COLO668 (cell line): ENCODE data around the gene LIPM.

Experiments used
- DNase-seq: peaks from one replicate; lab custom pipeline; 2025; ENCODE audit not compliant: unreplicated experiment; lab: John Stamatoyannopoulos, UW

Gene LIPM

DNA sequence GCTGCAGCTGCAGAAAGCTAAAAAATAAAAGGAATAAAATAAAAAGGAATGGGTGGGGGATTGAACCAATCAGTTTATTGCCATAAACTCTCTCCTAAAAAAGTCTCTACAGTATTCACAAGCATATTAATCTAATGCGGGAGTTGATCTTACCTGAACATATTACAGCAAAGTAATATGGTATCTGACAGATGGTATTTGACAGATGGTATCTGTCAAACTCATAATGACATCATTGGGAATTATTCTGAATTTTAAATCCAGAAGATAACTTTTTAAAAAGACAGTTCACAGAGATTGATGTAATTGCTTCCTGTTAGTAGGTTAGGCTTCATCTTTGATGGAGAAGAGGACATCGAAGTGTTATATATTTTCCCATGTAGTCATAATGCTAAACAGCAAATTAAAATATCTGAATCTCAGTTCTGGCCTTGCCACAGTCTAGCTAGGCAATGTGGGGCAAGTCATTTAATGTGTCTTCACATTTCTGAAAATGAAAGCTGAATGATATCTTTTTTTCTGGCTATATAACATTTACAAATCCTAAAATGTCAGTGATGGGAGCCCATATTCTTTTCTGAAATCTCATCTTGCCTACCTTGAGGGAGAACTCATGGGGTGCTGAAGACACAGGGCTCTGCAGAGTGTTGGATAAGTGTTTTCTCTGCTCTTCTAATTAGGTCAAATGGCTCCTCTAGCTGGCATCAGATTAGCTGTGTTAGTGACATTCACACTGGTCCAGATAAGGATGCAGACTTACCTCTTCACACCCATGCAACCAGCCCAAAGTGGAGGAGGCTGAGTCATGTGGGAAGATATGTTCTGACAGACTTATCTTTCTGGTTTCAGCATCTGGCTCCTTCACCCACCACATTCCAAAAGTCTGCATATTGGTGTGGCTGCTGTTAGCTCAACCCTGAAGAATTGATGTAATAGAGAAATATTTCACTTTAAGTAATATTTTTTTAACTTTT is 2.1 kb upstream of the LIPM start:
- no peak for DNase-seq

DNA sequence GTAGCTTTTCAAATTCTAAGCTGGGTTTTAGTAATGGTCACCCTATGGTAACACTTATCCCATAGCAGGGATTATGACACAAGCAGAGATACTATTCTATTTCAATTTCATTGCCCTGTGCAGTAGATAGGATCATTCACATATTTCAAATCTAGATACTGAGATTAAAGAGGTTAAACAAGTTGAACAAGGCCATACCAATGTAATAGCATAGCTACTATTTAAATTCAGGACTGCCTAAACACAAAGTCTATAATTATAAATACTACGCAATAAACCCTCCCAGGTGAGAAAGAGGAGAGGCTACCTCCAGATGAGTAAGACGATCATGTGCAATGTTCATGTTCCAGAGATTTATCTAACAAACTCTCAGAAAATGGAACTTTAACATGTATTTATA is 1.1 kb downstream of the LIPM start:
- no peak for DNase-seq

DNA sequence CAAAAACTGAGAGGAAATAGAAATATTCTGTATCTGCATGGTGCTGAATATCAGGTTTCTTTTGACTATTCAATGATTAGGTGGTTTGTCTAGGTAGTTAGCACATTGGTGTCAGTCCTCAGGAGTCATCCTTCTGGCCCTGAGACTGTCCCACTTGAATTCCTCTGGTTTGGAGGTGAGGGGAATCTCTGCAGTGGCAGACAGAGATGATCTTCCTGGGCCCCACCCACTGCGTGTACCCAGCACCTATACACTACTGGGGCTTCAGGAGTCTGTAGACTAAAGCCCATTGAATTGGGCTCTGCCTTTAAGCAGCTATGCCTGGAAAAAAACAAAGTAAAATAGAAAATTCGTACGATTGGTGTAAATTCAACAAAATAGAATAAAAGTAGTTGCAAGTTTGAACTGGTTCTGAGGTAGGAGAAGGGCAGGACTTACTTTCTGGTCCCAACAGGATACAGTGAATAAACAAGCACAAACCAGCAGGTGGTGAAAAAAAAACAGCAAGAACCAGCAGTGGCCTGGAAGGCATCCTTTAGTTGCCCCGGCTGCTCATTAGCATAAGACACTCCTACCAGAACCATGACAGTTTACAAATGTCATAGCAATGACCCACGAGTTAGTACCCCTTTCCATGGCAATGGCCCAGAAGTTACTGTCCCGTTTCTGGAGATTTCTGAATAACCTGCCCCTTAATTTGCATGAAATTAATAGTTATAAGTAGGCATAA is 1.7 kb downstream of the LIPM start:
- DNase-seq: no peak

DNA sequence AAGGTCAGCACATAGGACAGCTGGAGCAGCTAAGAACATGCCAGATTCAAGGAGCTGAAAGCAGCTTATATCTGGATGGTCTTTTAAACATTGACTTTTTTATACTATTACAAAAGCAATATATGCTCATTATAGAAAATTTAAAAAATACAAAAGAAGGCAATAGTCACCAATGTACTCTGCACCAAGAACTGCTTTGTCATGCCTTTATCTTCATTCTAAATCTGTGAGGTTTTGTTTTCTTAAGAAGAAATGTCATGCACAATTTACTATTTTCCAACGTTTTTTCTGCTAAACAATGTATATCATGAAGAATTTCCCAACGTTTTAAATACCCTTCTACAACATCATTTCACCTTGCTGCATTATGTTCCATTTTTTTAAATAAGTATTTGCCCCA is 2.8 kb downstream of the LIPM start:
- DNase-seq: no peak

DNA sequence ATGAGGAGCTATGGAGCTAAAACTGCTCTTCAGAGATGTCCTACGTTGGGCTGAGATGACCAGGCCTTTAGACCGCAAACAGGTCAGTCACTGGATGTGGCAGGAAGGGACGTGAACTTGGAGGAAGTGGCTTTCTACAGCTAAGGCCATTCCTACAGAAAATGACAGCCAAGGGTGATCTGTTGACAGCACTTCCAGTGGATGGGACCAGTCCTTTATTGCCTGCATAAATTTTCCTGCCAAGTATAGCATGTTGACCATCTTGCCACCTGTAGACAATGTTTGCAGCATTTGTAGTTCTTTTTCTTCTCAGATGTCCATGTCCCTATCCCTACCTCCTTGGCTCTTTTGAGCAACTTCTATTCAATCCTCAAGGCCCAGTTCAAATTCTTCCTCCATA is 3.4 kb downstream of the LIPM start:
- no peak for DNase-seq

DNA sequence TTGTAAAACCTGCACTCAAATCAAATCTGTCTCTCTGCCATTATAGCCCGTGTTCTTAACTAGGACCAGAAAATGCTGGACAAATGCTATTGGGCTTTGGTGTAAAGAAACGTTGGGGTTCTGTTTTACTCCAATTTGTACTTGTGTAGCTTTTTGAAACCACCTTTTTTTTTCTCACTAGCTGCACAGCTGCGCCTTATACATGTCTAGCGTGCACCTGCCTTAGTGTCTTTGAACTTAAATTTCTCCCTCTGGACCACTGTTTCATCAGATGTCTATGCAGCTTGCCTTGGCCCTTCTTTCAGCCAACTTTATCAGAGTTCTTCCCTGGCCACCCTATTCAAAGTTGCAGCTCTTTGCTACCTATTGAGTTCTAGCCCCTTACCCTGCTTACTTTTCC is 7.1 kb downstream of the LIPM start:
- no peak for DNase-seq

DNA sequence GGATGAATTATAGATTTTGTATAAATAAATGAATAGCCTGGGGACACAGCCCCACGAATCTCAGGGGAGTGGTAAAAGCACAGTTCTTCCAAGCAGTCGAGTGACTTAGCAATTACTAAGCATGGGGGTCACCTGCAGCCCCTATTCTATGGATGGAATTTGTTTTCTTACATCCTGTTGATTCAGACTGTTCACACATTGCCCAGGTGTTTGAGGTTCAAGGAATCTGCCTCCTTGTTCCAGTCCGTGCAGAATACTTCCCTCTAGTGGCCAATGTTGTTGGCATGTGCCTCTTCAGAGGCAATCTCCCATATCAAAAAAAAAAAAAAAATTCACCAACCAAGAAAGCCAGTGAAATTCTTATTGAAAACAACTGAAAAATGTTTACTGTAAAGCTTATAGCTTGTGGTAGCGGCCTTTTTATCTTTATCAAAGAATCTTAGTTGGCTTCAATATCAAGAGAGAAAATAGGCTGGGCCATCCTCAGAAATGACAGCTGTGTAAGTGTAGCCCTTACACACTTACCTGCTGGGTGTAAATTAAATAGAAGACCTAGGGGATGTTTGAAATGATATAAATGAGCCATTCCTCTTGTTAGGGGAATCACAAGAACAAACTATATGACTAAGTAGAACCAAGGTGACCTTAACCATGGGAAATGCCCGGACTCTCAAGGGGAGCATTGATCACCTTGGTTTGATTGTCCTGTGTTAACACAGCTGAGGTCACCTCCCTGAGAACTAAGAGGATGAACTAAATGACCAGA is 7.8 kb downstream of the LIPM start:
- DNase-seq: peak; percentile 13

DNA sequence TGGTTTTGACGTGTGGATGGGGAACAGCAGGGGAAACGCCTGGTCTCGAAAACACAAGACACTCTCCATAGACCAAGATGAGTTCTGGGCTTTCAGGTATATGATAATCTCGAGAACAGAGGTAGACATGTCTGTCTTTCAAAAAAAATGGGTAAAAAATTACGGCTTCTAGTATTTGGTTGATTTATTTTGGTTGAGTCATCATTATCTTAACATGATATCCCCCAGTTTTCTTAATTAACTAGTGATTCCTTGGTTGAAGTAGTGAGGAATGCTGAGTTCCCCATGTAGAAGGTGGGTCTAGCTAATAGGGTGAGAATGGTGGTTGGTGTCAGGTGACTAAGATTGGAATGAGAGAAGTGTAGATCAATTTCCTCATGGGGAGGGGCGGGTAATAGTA is 10.7 kb downstream of the LIPM start:
- DNase-seq: no peak

DNA sequence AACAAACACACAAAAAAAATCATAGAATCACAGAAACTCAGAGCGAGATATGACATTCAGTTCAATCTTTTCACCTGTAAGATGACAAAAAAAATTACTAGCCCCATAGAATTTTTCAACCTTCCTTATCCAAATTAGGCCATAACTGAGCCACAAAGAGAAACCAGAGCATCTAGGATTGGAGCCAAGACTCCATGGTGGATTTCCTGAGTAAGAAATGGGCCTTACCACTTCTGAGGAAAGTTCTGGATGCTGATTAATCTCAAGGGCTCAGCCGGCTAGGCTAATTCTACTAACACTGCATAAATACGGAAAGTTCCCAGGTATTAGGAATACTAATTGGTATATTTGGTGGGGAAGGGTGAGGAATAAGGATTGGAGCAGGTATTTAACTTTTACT is 16.8 kb downstream of the LIPM start:
- DNase-seq: no peak

DNA sequence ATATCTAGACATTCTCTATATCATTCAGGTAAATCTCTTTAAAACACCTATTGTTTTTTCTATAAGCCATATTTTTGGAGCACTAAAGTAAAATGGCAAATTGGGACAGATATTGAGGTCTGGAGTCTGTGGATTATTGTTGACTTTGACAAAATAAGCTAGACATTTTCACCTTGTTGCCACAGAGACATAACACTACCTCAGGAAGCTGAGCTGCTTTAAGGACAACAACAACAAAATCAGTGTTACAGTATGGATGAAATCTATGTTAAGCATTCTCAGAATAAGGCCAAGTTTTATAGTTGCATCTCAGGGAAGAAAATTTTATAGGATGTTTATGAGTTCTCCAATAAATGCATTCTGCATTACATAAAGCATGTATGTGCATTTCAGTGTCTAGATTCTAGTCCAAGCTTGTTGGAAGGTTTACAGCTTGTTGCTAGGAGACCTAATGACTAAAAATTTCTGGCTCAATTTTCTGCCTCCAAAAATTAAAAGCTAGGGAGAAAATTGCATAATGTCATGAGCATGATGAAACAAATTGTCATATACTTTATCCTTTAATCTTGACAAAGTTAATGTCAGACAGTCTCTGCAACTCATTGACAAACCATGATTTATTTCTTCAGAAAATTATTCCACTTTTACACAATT is 18.3 kb downstream of the LIPM start:
- no peak for DNase-seq

DNA sequence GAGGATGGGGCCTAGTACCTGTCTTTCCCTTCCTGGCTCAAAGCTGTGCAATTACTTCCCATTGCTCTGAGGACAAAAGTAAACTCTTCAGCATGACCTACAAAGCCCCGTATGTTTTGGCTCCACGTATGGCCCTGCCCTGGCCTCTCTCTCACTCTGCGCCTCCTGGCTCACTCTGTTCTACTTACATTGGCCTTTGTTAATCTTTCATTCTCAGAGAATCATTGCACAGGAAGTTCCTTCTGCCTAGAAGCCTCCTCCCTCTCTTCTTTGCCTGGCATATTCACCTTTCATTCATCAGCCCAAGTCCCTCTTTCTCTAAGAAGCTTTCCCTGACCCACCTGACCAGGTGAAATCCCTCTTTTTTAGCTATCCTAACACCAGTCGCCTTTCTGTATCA is 23.9 kb downstream of the LIPM start:
- no peak for DNase-seq

DNA sequence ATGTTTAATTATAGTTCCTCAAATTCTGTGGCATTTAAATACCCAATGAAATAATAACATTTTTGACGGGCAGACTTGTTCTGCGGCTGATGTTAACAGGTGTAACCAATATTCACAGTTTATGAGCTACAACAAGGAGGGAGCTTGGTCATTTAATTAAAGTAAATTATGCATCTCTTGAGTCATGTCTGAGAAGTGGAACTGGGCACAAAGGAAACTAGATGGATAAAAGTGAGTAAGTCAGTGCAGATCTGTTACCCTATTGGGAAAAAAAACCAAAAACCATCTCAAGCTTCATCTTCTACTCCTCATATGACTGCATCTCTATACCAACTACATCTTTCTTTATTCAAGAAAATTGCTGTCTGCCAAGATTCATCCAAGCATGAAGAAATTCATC is 25.1 kb downstream of the LIPM start:
- DNase-seq: no peak

DNA sequence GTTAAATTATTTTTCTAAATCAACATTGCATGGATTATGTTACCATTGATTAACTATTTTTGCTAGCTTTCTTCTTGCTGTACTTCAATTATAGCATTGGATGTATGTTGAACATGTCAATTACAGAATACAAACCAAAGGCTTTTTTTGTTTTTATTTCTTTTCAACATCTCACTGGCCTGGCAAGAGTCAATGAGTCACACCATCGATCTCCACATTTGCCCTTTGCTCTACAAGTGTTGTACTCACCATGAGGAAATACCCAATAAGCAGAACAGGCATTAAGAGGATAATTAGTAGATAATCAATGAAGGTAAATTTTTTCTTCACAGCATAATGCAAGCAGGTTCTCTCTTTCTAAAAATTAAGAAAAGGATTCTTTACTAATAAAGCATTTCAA is 25.8 kb downstream of the LIPM start:
- DNase-seq: no peak

DNA sequence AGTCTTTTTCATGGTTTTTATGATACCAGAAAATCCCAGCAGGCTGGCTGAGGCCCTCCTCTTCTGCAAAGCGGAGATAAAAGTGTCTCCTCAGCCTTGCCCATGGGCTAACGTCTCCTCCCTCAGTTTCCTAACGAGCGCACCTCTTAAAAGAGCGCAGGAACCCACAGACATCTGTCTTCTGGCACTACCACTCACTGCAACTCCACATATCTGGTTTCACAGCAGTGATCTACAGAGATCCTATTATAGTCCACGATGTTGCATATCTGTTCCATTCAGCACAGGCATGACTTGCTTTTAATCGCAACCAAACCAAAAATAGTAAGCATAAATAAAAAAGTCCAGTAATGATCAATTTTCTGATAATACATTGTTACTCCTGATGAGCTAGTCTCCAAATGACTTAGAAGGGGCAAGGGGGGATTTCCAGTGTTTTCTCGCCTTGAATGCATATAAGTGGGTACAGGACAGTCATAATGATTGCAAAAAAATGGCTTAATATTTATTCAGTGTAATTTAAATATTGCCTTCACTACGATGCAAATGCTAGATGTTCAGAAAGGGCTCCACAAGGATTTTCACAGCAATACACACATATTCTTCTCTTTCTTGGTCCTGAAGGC is 28.2 kb downstream of the LIPM start:
- no peak for DNase-seq

DNA sequence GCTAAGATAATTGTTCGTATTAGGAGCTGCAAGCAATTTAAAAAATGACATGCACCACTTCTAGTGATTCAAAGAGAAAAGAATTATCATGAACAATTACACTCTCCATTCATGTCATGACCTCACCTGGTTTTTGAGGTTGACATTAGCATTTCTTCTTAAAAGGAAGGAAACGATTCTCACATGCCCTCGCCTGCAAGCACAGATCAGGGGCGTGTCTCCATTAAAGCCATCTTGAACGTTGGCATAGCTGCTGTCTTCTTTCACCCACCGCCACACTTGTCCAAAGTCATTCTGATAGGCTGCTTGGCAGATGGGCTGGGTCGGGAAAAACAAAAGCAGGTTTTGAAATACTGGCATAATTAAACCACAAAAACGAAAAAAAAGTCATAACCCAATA is 29.2 kb downstream of the LIPM start:
- no peak for DNase-seq

DNA sequence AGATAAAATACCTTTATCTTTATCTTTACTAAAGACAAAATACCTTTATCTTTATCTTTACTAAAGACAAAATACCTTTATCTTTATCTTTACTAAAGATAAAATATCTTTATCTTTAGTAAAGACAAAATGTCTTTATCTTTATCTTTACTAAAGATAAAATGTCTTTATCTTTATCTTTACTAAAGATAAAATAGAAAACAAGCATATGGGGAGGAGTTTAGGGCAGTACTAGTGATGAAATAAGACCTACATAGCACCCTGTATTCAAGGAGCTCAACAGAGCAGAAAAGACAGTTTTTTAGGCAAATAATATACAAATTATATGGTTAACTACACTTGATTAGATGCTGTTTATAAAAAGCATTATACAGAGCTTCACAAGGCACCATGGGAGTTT is 29.8 kb downstream of the LIPM start:
- no peak for DNase-seq

DNA sequence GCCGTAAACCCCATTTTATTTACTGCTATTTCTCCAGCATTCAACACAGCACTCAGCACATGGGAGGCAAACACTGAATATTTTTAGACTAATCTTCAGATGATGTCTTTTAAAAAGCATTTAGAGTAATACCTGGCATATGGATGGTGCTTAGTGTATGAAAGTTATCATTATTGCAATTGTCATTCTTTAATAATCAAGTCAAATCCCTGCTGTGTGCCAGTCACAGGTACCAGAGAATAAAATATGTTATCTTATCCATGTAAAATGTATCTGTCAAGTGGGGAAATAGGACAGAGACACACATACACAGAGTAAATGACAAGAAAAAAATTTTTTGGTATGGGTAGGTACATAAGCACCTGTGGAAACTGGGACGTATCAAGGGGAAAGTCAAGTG is 30.6 kb downstream of the LIPM start:
- DNase-seq: no peak

DNA sequence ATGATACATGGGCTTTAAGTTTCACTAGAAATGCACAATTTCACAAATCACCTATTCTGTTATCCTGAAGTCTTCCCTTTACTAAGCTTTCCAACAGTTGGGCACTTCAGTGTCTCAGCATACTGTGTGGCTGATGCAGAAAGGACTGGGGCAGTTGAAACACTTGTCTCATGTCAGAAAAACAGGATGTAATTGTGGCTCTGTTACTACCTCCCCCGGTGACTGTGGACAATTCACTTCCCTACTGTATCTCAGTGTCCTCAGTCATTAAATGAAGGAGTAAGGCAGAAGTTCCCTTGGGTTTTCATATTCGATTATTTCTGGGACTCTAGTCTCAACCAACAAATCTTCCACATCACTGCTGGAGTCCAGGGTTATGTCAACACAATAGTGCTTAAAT is 31.2 kb downstream of the LIPM start:
- no peak for DNase-seq

DNA sequence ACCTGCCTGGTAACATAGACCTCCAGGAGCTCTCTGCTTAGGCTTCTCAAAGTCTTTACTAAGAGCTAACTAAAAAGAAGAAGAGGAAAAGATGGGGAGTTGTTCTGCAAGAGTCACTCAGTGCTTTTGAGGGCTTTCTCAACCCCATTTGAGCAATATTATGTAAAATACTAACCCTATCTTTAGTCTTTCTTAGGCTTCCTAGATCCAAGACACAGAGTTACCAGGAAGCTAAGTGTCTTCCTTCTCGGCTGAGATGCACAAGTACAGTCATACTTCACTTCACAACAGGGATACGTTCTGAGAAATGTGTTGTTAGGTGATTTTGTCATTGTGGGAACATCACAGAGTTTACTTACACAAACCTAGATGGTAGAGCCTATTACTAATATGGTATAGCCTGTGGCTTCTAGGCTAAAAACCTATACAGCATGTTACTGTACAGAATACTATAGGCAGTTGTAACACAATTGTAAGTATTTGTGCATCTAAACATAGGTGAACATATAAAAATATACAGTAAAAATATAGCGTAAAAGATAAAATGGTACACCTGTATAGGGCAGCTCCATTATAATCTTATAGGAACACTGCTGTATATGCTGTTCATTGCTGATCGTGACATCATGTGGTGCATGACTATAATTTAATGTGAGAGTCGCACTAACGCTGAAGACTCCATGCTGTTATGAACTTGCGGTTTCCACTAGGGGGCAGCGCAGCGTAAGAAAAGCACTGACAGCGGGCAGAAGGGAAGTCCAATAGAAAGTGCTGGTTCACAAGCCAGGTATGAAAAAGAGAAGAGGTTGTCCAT is 32.8 kb downstream of the LIPM start:
- peak; percentile 75 for DNase-seq

DNA sequence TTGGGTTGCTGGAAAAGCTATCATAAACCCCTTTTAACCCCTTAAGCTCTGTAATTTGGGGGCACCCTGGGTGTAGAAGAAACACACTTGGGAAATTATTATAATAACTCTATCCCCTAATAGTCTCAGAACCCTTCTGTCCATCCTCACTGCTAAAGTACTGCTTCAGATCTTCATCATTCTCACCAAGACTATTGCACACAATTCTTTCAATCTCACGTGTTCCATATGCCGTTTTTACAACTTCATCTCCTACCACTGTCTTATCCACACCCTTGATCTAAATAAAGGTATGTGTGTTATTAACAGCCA is 33.3 kb downstream of the LIPM start:
- DNase-seq: no peak
